A549 (cell line): ENCODE data around the gene CPN1. TPM values are rescaled to one million over a fixed set of nuclear protein-coding genes. Genes with fewer than 3 reads are reported as not detected.

Experiments
- ATAC-seq, 2 experiments: fragments of 200-7000 bp in 1 of 2; fragments of >200 bp in 1 of 2; cut with Nextera tagmentation in 1 of 2; cut with Tn5 transposase in 1 of 2; 3 replicates each; pipeline versions ENCODE4 v1.8.0 to v1.9.1; 2018 to 2020; ENCODE audit warnings: mild to moderate bottlenecking in 1 of 2, moderate library complexity in 1 of 2
- CTCF ChIA-PET: fragments of 300-600 bp; sonication (Branson Sonifier 250); formaldehyde crosslinking; extraction: SDS; loops from one replicate; lab custom pipeline; 2021; ENCODE audit warnings: antibody characterized with exemption, inconsistent platforms; lab: Yijun Ruan, JAX
- POLR2A ChIA-PET: fragments of 350-600 bp; formaldehyde crosslinking; extraction: SDS; loops from one replicate; lab custom pipeline; 2021; ENCODE audit warnings: antibody characterized with exemption, inconsistent platforms; lab: Yijun Ruan, JAX
- DNase-seq, 2 experiments: peaks; one replicate each; pipeline versions ENCODE4 v3.0.0 to v3.0.0-alpha.2; 2011 to 2016; ENCODE audit warnings: low read depth in 1 of 2, low spot score in 1 of 2
- FAIRE-seq: peaks from 2 replicates; lab custom pipeline; 2011; peaks lifted over from hg19 to GRCh38; lab: Jason Lieb, UNC
- H3K27ac ChIP-seq, 2 experiments: fragments of >200 bp; sonication (Bioruptor Twin); formaldehyde crosslinking; 3 replicates each; pipeline ENCODE4 v1.5.1; 2016 to 2017
- H3K4me1 ChIP-seq: fragments of >200 bp; sonication (Bioruptor Twin); formaldehyde crosslinking; 3 replicates; pipeline ENCODE4 v1.6.1; 2016
- H3K4me2 ChIP-seq: fragments of >200 bp; sonication (Bioruptor Twin); formaldehyde crosslinking; 3 replicates; pipeline ENCODE4 v1.6.1; 2016
- H3K4me3 ChIP-seq: fragments of >200 bp; sonication (Bioruptor Twin); formaldehyde crosslinking; 3 replicates; pipeline ENCODE4 v1.5.1; 2016
- H3K9me3 ChIP-seq: fragments of >200 bp; sonication (Bioruptor Twin); formaldehyde crosslinking; 3 replicates; pipeline ENCODE4 v1.6.1; 2016
- CBX8 ChIP-seq: fragments of 200-600 bp; sonication (generic); IDR thresholded peaks from 2 replicates; pipeline ENCODE4 v1.6.1; 2016
- CTCF ChIP-seq: fragments of >200 bp; sonication (Bioruptor Twin); formaldehyde crosslinking; IDR thresholded peaks from 3 replicates; pipeline ENCODE4 v1.5.1; 2016
- EHMT2 ChIP-seq: fragments of 200-600 bp; sonication (generic); IDR thresholded peaks from 2 replicates; pipeline ENCODE4 v1.6.1; 2016; ENCODE audit warnings: antibody characterized with exemption, low read depth, mild to moderate bottlenecking, moderate library complexity
- ELK1 ChIP-seq: fragments of 150-350 bp; IDR thresholded peaks from 2 replicates; pipeline ENCODE4 v1.6.1; 2014; ENCODE audit warnings: low read depth, mild to moderate bottlenecking, low read length
- ESRRA ChIP-seq: fragments of 150-350 bp; IDR thresholded peaks from 2 replicates; pipeline ENCODE4 v1.6.1; 2014; ENCODE audit warnings: mild to moderate bottlenecking, low read length, borderline replicate concordance
- FOSL2 ChIP-seq, 2 experiments: fragments of 450-650 bp in 1 of 2; fragments of >200 bp in 1 of 2; sonication (Bioruptor Twin) in 1 of 2; formaldehyde crosslinking; IDR thresholded peaks; 2 replicates each; pipeline versions ENCODE4 v1.5.0 to v1.6.1; 2016 to 2020; ENCODE audit warnings: mild to moderate bottlenecking in 1 of 2, moderate library complexity in 1 of 2
- GATA3 ChIP-seq: IDR thresholded peaks from 2 replicates; pipeline ENCODE4 v1.6.1; 2012; ENCODE audit warnings: borderline replicate concordance
- HOXB5 ChIP-seq: fragments of 250-450 bp; sonication (Bioruptor Pico); IDR thresholded peaks from 2 replicates; pipeline ENCODE4 v1.5.0; 2020; ENCODE audit warnings: mild to moderate bottlenecking, moderate library complexity
- NFE2L2 ChIP-seq: fragments of 150-350 bp; conservative IDR thresholded peaks from 2 replicates; pipeline ENCODE4 v1.6.1; 2014; ENCODE audit warnings: low read length
- NPAS2 ChIP-seq: fragments of 250-450 bp; sonication (Bioruptor Pico); IDR thresholded peaks from 2 replicates; pipeline ENCODE4 v1.8.0; 2022; ENCODE audit warnings: mild to moderate bottlenecking, moderate library complexity, borderline replicate concordance
- NR3C1 ChIP-seq: fragments of >200 bp; sonication (Bioruptor Twin); formaldehyde crosslinking; IDR thresholded peaks from 3 replicates; pipeline ENCODE4 v1.6.1; 2017
- REST ChIP-seq: fragments of 200-600 bp; sonication (generic); IDR thresholded peaks from 2 replicates; pipeline ENCODE4 v1.6.1; 2016; ENCODE audit warnings: antibody characterized with exemption, mild to moderate bottlenecking, moderate library complexity
- SMC3 ChIP-seq: fragments of >200 bp; sonication (Bioruptor Twin); formaldehyde crosslinking; IDR thresholded peaks from 3 replicates; pipeline ENCODE4 v1.6.1; 2018; ENCODE audit warnings: inconsistent platforms
- SREBF2 ChIP-seq: fragments of 450-650 bp; IDR thresholded peaks from 2 replicates; pipeline ENCODE4 v1.6.1; 2014; ENCODE audit warnings: mild to moderate bottlenecking, moderate library complexity
- TP53 ChIP-seq: fragments of 250-450 bp; sonication (Bioruptor Pico); IDR thresholded peaks from 2 replicates; pipeline ENCODE4 v1.5.0; 2021; ENCODE audit warnings: mild to moderate bottlenecking, moderate library complexity
- ZFP36 ChIP-seq: fragments of 450-650 bp; IDR thresholded peaks from 2 replicates; pipeline ENCODE4 v1.6.1; 2014; ENCODE audit warnings: borderline replicate concordance; ENCODE audit not compliant: partially characterized antibody
- ZNF302 ChIP-seq: fragments of 250-450 bp; sonication (Bioruptor Pico); IDR thresholded peaks from 2 replicates; pipeline ENCODE4 v1.9.0; 2021; ENCODE audit warnings: inconsistent platforms, mild to moderate bottlenecking, moderate library complexity
- WGBS: methylation state at CpG from one replicate; pipeline ENCODE4 v1.1.6; 2017; ENCODE audit errors: missing lambda C conversion rate; 5-methylcytosine and 5-hydroxymethylcytosine counted together
- polyA plus RNA-seq, 4 experiments: library from polyadenylated mRNA; depleted of rRNA in 3 of 4; stranded (reverse); fragments of >200 nt; fragmentation: RNase III in 1 of 4; extraction: RNeasy Plus Mini Kit Qiagen cat#74134 plus additional on column Dnase treatment in 1 of 4; gene quantifications; 2 replicates in 3 of 4; 3 replicates in 1 of 4; pipeline ENCODE4 v1.2.3, GENCODE V29; 2011 to 2017

Gene CPN1
- polyA plus RNA-seq, 2 of the 4 experiments (the other 2 are of a cell fraction) = 0.52 to 3.2 TPM

- POLR2A ChIA-PET = interaction anchor here (0.6 kb wide), 1 partner anchor 75 kb away, joined by 4 read pairs; no protein-coding TSS in a partner anchor
- Histone ChIP-seq H3K27ac (peak overlapping the region in 1 of 2 experiments; percentile 71; a peak in 3 of 6 replicates), H3K9me3 (no peaks in the 10 kb centered on the region), H3K4me3 (no peak overlapping the region), H3K4me2 (peak overlapping the region; percentile 26), H3K4me1 (peaks cover 23% of the 10 kb centered on the region)
- peak in 1 of 2 experiments; percentile 29; a peak in 1 of 6 replicates for ATAC-seq
- CTCF ChIA-PET = interaction anchor here (1.0 to 3.7 kb wide), 7 partner anchors 8 to 170 kb away, joined by 3 to 24 read pairs (median 3); partner anchors contain the start of gene DNMBP
- no peak for TF ChIP-seq NFE2L2
- peak; percentile 45; the same call in 1 of the 2 replicates for TF ChIP-seq FOSL2 (IDR thresholded peaks at IDR 0.05)
- TF ChIP-seq FOSL2 (CRISPR knock-in tag; IDR thresholded peaks at IDR 0.05) = peak; percentile 68
- no peak for FAIRE-seq
- 42% methylated on average over 5 of the region's 5 CpGs for WGBS
- peak in 1 of 2 experiments; percentile 16 for DNase-seq
These were observed 43.8 kb downstream of the CPN1 start for GRCh38 chr10:100037758-100038315.

GRCh38 chr10:100036850-100037249, 44.8 kb downstream of the CPN1 start:
- ATAC-seq (no peak), FAIRE-seq (no peak), DNase-seq (no peak)
- H3K4me1 ChIP-seq = peaks cover 23% of the 10 kb centered on the region
- no peak for TF ChIP-seq REST
- no peak for TF ChIP-seq CBX8
- TF ChIP-seq ZNF302 (CRISPR knock-in tag) = no peak
- TF ChIP-seq NR3C1 = no peak
- TF ChIP-seq EHMT2 = no peak
- CTCF ChIA-PET = interaction anchor here (1.0 to 3.7 kb wide), 3 partner anchors 9 to 136 kb away, joined by 3 to 24 read pairs (median 13); partner anchors contain the start of gene DNMBP
- H3K9me3 ChIP-seq = no peaks in the 10 kb centered on the region
- no peak overlapping the region for H3K27ac ChIP-seq
- no peak overlapping the region for H3K4me3 ChIP-seq
- H3K4me2 ChIP-seq = no peak overlapping the region
- POLR2A ChIA-PET = no interaction called here
- WGBS = over 99% methylated on average over 7 of the region's 7 CpGs

GRCh38 chr10:100033766-100034418, 47.8 kb downstream of the CPN1 start:
- peaks cover 4% of the 10 kb centered on the region; the same call in 2 of the 3 replicates for H3K9me3 ChIP-seq
- DNase-seq (no peak), ATAC-seq (peak in 1 of 2 experiments; percentile 26; a peak in 1 of 6 replicates), FAIRE-seq (no peak)
- 6% methylated on average over 1 of the region's 1 CpG for WGBS
- POLR2A ChIA-PET = no interaction called here
- no peak overlapping the region for H3K4me3 ChIP-seq
- H3K4me2 ChIP-seq = peak overlapping the region; percentile 22; the same call in 2 of the 3 replicates
- TF ChIP-seq TP53 (CRISPR knock-in tag) = no peak
- TF ChIP-seq ELK1 = no peak
- TF ChIP-seq NR3C1 = no peak
- no peak for TF ChIP-seq HOXB5 (CRISPR knock-in tag)
- TF ChIP-seq REST = no peak
- no peak for TF ChIP-seq ZFP36
- no peak for TF ChIP-seq CBX8
- no peak for TF ChIP-seq SREBF2
- TF ChIP-seq CTCF = no peak
- TF ChIP-seq SMC3 = no peak
- no peak for TF ChIP-seq EHMT2
- TF ChIP-seq GATA3 = no peak
- TF ChIP-seq ESRRA = no peak
- no peak for TF ChIP-seq NPAS2
- H3K4me1 ChIP-seq = peaks cover 23% of the 10 kb centered on the region
- CTCF ChIA-PET = interaction anchor here (0.6 to 1.4 kb wide), 3 partner anchors 11 to 189 kb away, joined by 3 to 11 read pairs (median 4); no protein-coding TSS in a partner anchor
- peak overlapping the region in 1 of 2 experiments; percentile 8; a peak in 1 of 6 replicates for H3K27ac ChIP-seq
